RWPE1 (cell line): ENCODE measurements around the gene GLYATL3.

Experiments
- CTCF ChIA-PET: fragments of 350-600 bp; sonication (Branson Sonifier 250); formaldehyde crosslinking; extraction: SDS; loops from one replicate; lab custom pipeline; 2021; lab: Yijun Ruan, JAX
- POLR2A ChIA-PET: fragments of 400-600 bp; formaldehyde crosslinking; extraction: SDS; loops from one replicate; lab custom pipeline; 2020; ENCODE audit warnings: antibody characterized with exemption; ENCODE audit not compliant: low non-redundant PET; lab: Yijun Ruan, JAX
- DNase-seq: peaks from one replicate; pipeline ENCODE4 v3.0.0; 2012; ENCODE audit warnings: low spot score
- H3K27ac ChIP-seq: fragments of 450-650 bp; 2 replicates; pipeline ENCODE4 v1.5.1; 2017
- TF ChIP-seq, protein P1 (sequence below): fragments of 450-650 bp; conservative IDR thresholded peaks from 2 replicates; pipeline ENCODE4 v1.5.1; 2017; ENCODE audit warnings: low read depth, mild to moderate bottlenecking

GLYATL3 gene

DNA sequence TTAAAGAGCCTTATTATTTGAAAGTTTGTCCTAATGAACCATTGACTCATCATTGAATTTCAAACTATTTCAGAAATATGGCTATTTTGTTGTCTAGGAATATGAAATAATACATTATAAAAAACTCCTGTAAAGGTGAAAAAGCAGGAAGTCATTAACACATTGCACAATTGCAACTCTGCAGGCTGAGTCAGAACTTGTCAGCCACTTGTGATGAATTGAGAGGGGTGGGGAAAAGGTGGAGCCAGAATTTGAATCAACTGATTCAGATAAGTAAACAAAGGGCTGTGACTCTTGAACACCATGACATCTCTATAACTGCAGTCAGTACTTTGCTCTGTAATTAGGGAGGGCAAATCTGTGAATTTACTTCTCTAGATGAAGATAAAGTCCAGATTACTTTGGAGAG is 56.7 kb downstream of the GLYATL3 start:
- CTCF ChIA-PET = no interaction called here
- peak overlapping the region; percentile 76 for H3K27ac ChIP-seq
- POLR2A ChIA-PET = no interaction called here
- TF ChIP-seq, protein P1, sequence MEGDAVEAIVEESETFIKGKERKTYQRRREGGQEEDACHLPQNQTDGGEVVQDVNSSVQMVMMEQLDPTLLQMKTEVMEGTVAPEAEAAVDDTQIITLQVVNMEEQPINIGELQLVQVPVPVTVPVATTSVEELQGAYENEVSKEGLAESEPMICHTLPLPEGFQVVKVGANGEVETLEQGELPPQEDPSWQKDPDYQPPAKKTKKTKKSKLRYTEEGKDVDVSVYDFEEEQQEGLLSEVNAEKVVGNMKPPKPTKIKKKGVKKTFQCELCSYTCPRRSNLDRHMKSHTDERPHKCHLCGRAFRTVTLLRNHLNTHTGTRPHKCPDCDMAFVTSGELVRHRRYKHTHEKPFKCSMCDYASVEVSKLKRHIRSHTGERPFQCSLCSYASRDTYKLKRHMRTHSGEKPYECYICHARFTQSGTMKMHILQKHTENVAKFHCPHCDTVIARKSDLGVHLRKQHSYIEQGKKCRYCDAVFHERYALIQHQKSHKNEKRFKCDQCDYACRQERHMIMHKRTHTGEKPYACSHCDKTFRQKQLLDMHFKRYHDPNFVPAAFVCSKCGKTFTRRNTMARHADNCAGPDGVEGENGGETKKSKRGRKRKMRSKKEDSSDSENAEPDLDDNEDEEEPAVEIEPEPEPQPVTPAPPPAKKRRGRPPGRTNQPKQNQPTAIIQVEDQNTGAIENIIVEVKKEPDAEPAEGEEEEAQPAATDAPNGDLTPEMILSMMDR = no peak
- DNase-seq = peak; percentile 82

DNA sequence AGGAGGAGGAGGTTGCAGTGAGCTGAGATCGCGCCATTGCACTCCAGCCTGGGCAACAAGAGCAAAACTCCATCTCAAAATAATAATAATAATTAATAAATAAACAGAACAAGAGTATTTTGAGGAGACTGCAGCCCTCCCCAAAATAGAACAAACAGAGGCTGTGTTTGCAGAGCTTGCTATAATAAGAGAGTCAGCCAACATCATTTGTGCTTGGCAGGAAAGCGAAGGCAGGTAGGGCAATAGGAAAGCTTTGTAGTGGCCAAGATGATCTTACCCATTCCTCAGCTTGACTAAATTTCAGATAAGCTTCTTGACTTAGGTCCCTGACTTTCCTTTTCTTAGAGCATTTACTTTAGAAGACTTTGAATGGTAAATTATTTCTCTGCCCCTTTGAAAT is 57.5 kb downstream of the GLYATL3 start:
- peak overlapping the region; percentile 76 for H3K27ac ChIP-seq
- ChIA-PET POLR2A (no interaction called here), CTCF (no interaction called here)
- DNase-seq = no peak
- TF ChIP-seq, protein P1 = no peak

GRCh38 chr6:49558238-49558637 is 58.5 kb downstream of the GLYATL3 start:
- TF ChIP-seq, protein P1 = no peak
- DNase-seq = no peak
- ChIA-PET POLR2A (no interaction called here), CTCF (no interaction called here)
- H3K27ac ChIP-seq = peak overlapping the region; percentile 42; the same call in 1 of the 2 replicates

- CTCF ChIA-PET = interaction anchor here (0.7 kb wide), 1 partner anchor 9 kb away, joined by 3 read pairs; no protein-coding TSS in a partner anchor
- no peak overlapping the region for H3K27ac ChIP-seq
- TF ChIP-seq, protein P1 = no peak
- POLR2A ChIA-PET = no interaction called here
- DNase-seq = no peak
Observed at GRCh38 chr6:49563006-49563886, 63.5 kb downstream of the GLYATL3 start.

DNA sequence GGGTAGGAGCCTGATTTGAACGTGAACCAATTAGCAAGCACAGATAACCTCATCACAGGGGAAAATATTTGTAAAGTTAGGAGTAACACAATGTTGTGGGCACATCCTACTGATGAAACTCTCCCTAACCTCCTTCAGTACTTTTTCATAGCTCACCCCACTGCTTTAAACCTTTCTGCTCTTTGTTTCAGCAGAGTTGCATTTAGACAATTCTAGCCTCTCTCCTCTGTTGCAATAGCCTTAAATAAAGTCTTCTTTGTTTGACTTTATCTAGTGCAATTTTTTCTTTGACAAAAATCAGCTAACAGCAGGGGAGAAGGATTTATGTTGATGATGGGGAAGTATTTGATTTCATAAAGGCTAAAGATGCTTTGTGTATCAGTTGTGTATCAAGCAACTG is 64.8 kb downstream of the GLYATL3 start:
- POLR2A ChIA-PET = no interaction called here
- H3K27ac ChIP-seq = no peak overlapping the region
- CTCF ChIA-PET = no interaction called here
- DNase-seq = no peak
- TF ChIP-seq, protein P1 = no peak

DNA sequence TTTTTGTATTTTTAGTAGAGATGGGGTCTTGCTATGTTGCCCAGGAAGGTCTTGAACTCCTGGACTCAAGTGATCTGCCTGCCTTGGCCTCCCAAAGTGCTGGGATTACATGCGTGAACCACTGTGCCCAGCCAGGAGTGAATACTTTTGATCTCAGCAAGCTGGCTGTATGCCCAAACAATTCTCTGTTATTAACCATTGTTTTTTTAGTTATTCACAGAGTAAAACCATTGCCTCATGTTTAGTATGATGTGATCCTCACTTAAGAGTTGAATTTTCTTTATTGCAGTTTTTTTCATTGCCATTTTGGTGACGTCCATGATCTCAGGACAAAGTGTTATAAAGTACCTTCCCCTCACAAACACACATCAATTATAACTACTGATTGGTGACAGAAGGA is 65.5 kb downstream of the GLYATL3 start:
- TF ChIP-seq, protein P1 = no peak
- H3K27ac ChIP-seq = no peak overlapping the region
- DNase-seq = no peak
- ChIA-PET CTCF (interaction anchor here (0.7 kb wide), 1 partner anchor 10 kb away, joined by 3 read pairs; no protein-coding TSS in a partner anchor), POLR2A (no interaction called here)
